Memory B cell (primary cell): ENCODE measurements around the gene INO80C.
A peak's percentile ranks its signal among the peaks of the same experiment; 100 is the strongest.
"Not testable (repeated sequence)": the region's sequence is repeated elsewhere in the genome, so short reads cannot be mapped to it uniquely, and the experiment has no call there.

Source experiments
- ATAC-seq: fragments of 150-1000 bp; cut with Tn5 transposase; 2 replicates; pipeline ENCODE4 v1.10.0; 2021; ENCODE audit warnings: low read depth, mild to moderate bottlenecking, moderate library complexity
- DNase-seq, 2 donors: peaks; one replicate each; pipeline ENCODE4 v3.0.0; 2022; ENCODE audit warnings: low spot score in 2 of 2
- H3K27ac Mint-ChIP-seq: one replicate; pipeline ENCODE4 v1.8.0; 2022; ENCODE audit warnings: mild to moderate bottlenecking, moderate library complexity, mixed read lengths
- H3K27me3 Mint-ChIP-seq: one replicate; pipeline ENCODE4 v1.8.0; 2022; ENCODE audit warnings: mixed read lengths
- H3K36me3 Mint-ChIP-seq: one replicate; pipeline ENCODE4 v1.8.0; 2022; ENCODE audit warnings: mild to moderate bottlenecking, mixed read lengths
- H3K4me1 Mint-ChIP-seq: one replicate; pipeline ENCODE4 v1.8.0; 2022; ENCODE audit warnings: mixed read lengths
- H3K4me3 Mint-ChIP-seq: one replicate; pipeline ENCODE4 v1.8.0; 2022; ENCODE audit warnings: mild to moderate bottlenecking, moderate library complexity, mixed read lengths
- H3K9me3 Mint-ChIP-seq: one replicate; pipeline ENCODE4 v1.8.0; 2022; ENCODE audit warnings: mixed read lengths

Gene INO80C

GRCh38 chr18:35454803-35455202 is 43.0 kb downstream of the INO80C start:
- no peak overlapping the region for H3K4me3 Mint-ChIP-seq
- H3K27ac Mint-ChIP-seq, result no peak overlapping the region
- ATAC-seq, result no peak
- H3K4me1 Mint-ChIP-seq, result peaks cover 4% of the 10 kb centered on the region
- DNase-seq, result no peak
- H3K36me3 Mint-ChIP-seq, result no peaks in the 10 kb centered on the region
- no peaks in the 10 kb centered on the region for H3K27me3 Mint-ChIP-seq
- peaks cover 1% of the 10 kb centered on the region for H3K9me3 Mint-ChIP-seq

- H3K27me3 Mint-ChIP-seq, H3K4me3 Mint-ChIP-seq, H3K9me3 Mint-ChIP-seq, H3K4me1 Mint-ChIP-seq, DNase-seq, H3K36me3 Mint-ChIP-seq, H3K27ac Mint-ChIP-seq, ATAC-seq: not testable (repeated sequence)
Measured at GRCh38 chr18:35453065-35453464, 44.7 kb downstream of the INO80C start.

GRCh38 chr18:35451916-35452315 is 45.8 kb downstream of the INO80C start:
- Mint-ChIP-seq H3K4me3 (no peak overlapping the region), H3K27me3 (no peaks in the 10 kb centered on the region), H3K27ac (no peak overlapping the region), H3K9me3 (peaks cover 1% of the 10 kb centered on the region), H3K4me1 (no peaks in the 10 kb centered on the region), H3K36me3 (no peaks in the 10 kb centered on the region)
- ATAC-seq (no peak), DNase-seq (no peak)

DNA sequence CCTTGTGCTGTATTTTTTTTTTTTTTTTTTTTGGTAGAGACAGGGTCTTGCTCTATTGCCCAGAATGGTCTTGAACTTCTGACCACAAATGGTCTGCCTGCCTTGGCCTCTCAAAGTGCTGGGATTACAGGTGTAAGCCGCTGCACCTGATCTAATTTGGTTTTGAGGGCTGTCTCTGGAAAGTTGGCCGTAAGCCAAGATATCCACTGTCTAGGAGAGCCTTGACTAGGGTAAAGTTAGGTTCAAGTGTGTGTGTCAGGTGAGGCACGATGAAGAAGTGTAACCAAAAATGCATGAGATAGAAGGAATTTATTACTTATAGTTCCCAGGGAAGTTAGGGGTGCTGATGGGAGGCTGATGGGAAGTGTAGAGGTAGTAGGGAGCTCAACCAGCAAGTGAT is 46.7 kb downstream of the INO80C start:
- H3K36me3 Mint-ChIP-seq, result no peaks in the 10 kb centered on the region
- H3K9me3 Mint-ChIP-seq, result peaks cover 1% of the 10 kb centered on the region
- no peak for DNase-seq
- no peak overlapping the region for H3K27ac Mint-ChIP-seq
- ATAC-seq, result no peak
- H3K4me3 Mint-ChIP-seq, result no peak overlapping the region
- H3K4me1 Mint-ChIP-seq, result no peaks in the 10 kb centered on the region
- peaks cover under 1% of the 10 kb centered on the region for H3K27me3 Mint-ChIP-seq

- H3K4me1 Mint-ChIP-seq, result peaks cover 9% of the 10 kb centered on the region
- no peak overlapping the region for H3K27ac Mint-ChIP-seq
- H3K27me3 Mint-ChIP-seq, result peaks cover 6% of the 10 kb centered on the region
- ATAC-seq, result no peak
- no peaks in the 10 kb centered on the region for H3K36me3 Mint-ChIP-seq
- H3K4me3 Mint-ChIP-seq, result no peak overlapping the region
- DNase-seq, result no peak
- no peaks in the 10 kb centered on the region for H3K9me3 Mint-ChIP-seq
Measured at GRCh38 chr18:35444636-35445035, 53.1 kb downstream of the INO80C start.

DNA sequence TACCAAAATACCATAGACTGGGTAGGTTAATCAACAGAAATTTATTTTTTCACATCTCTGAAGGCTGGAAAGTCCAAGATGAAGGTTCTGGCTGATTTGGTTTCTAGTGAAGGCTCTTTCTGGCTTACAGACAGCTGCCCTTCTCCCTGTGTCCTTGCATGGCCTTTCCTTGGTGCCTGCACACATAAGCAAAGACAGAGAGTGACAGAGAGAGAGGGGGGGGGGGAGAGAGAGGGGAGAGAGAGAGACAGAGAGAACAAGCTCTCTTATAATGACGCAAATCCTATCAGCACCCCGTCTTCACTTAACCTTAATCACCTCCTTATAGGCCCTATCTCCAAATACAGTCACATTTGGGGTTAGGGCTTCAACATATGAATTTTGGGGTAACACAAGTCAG is 53.9 kb downstream of the INO80C start:
- Mint-ChIP-seq H3K36me3 (no peaks in the 10 kb centered on the region), H3K27ac (no peak overlapping the region), H3K4me1 (peaks cover 9% of the 10 kb centered on the region), H3K9me3 (no peaks in the 10 kb centered on the region), H3K4me3 (no peak overlapping the region), H3K27me3 (peaks cover 6% of the 10 kb centered on the region)
- no peak for ATAC-seq
- no peak for DNase-seq

GRCh38 chr18:35443434-35443833 is 54.3 kb downstream of the INO80C start:
- H3K27ac Mint-ChIP-seq, result peak overlapping the region; percentile 42
- peak; percentile 43 for ATAC-seq
- no peak overlapping the region for H3K4me3 Mint-ChIP-seq
- H3K9me3 Mint-ChIP-seq, result no peaks in the 10 kb centered on the region
- peaks cover 9% of the 10 kb centered on the region for H3K4me1 Mint-ChIP-seq
- DNase-seq, result no peak
- H3K36me3 Mint-ChIP-seq, result no peaks in the 10 kb centered on the region
- H3K27me3 Mint-ChIP-seq, result peaks cover 6% of the 10 kb centered on the region

GRCh38 chr18:35442701-35443100 is 55.1 kb downstream of the INO80C start:
- ATAC-seq, result no peak
- H3K36me3 Mint-ChIP-seq, result no peaks in the 10 kb centered on the region
- peaks cover 6% of the 10 kb centered on the region for H3K27me3 Mint-ChIP-seq
- no peak for DNase-seq
- peak overlapping the region; percentile 42 for H3K27ac Mint-ChIP-seq
- H3K4me3 Mint-ChIP-seq, result no peak overlapping the region
- H3K4me1 Mint-ChIP-seq, result peaks cover 9% of the 10 kb centered on the region
- no peaks in the 10 kb centered on the region for H3K9me3 Mint-ChIP-seq

DNA sequence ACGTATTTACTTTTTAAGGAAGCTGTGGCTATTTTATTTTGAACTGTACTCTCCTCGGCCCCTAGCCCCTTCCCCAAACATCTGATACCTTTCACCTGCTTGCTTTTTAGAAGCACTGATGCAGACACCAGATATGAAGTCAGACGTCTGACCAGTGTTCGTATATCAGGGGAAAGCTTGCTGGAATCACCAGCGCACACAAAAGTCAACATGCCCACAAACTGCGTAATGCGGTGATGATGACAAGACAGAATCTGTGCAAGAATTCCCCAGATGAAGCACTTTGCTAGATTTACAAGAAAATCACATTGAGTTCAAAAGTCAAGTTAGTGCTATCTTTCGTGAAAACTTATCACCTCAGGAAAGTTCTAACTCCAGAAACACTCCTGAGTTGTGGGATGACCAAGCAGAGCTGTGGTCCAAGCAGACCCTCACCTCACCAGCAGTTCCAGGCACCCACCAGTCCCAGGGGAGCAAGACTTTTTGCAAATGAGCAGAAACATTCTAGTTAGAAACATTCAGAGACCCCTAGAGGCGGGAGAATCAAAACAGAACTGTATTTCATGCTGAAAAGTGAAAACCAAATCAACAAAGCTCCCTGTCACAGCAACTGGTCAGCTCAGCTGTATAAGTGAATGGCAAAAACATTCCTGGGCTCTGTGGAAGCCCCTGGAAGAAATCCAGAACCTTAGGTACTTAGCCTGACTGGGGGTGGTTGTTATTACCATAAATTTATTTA is 55.7 kb downstream of the INO80C start:
- DNase-seq, result no peak
- Mint-ChIP-seq H3K4me3 (no peak overlapping the region), H3K27me3 (peaks cover 6% of the 10 kb centered on the region), H3K9me3 (no peaks in the 10 kb centered on the region), H3K4me1 (peaks cover 9% of the 10 kb centered on the region), H3K27ac (no peak overlapping the region), H3K36me3 (no peaks in the 10 kb centered on the region)
- no peak for ATAC-seq

- ATAC-seq, result no peak
- H3K36me3 Mint-ChIP-seq, result peaks cover 4% of the 10 kb centered on the region
- H3K27me3 Mint-ChIP-seq, result peaks cover 4% of the 10 kb centered on the region
- peaks cover 9% of the 10 kb centered on the region for H3K4me1 Mint-ChIP-seq
- peaks cover 8% of the 10 kb centered on the region for H3K9me3 Mint-ChIP-seq
- no peak for DNase-seq
- no peak overlapping the region for H3K4me3 Mint-ChIP-seq
- H3K27ac Mint-ChIP-seq, result no peak overlapping the region
Measured at GRCh38 chr18:35438480-35439234, 59.1 kb downstream of the INO80C start.

DNA sequence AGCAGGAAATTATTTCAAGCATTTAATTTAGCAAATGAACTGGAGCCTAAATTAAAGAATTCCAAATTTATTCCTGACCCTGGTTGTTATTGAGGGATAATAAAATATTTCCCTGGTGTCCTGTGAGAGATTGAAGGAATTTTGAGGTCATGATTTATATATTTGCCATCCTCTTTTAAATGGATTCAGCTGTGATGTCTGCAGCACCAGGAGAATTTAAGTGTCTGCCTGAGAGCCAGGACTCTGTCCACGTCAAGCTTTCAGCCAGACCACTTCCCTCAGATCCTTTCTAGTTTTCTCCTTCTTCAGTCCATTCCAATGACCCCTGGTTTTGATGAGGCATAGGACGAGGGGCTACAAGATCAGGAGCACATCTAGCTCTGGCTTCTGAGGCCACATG is 59.9 kb downstream of the INO80C start:
- Mint-ChIP-seq H3K27ac (no peak overlapping the region), H3K4me3 (no peak overlapping the region), H3K36me3 (peaks cover 4% of the 10 kb centered on the region), H3K9me3 (peaks cover 8% of the 10 kb centered on the region), H3K27me3 (peaks cover 2% of the 10 kb centered on the region), H3K4me1 (peaks cover 2% of the 10 kb centered on the region)
- no peak for ATAC-seq
- DNase-seq, result no peak

- peaks cover 8% of the 10 kb centered on the region for H3K9me3 Mint-ChIP-seq
- H3K4me3 Mint-ChIP-seq, result no peak overlapping the region
- H3K36me3 Mint-ChIP-seq, result peaks cover 4% of the 10 kb centered on the region
- H3K27ac Mint-ChIP-seq, result no peak overlapping the region
- H3K4me1 Mint-ChIP-seq, result no peaks in the 10 kb centered on the region
- H3K27me3 Mint-ChIP-seq, result peaks cover 2% of the 10 kb centered on the region
- DNase-seq (no peak), ATAC-seq (no peak)
Measured at GRCh38 chr18:35436076-35436649, 61.6 kb downstream of the INO80C start.

DNA sequence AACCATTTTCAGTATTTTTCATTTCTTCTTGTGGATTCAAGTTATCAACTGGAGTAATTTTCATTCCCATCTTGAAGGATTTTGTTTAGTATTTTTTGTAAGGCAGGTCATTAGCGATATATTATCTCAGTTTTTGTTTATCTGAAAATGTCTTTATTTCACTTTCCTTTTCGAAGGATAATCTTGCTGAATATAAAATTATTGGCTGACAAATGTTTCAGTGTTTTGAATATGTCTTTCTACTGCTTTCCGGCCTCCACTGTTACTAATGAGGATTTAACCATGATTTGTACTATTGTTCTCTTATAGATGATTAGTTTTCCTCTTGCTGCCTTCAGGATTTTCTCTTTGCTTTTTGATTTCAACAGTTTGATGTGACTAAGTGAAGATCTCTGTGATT is 62.4 kb downstream of the INO80C start:
- no peak for ATAC-seq
- peaks cover 8% of the 10 kb centered on the region for H3K9me3 Mint-ChIP-seq
- H3K36me3 Mint-ChIP-seq, result peaks cover 4% of the 10 kb centered on the region
- no peak for DNase-seq
- no peak overlapping the region for H3K4me3 Mint-ChIP-seq
- no peak overlapping the region for H3K27ac Mint-ChIP-seq
- peaks cover 2% of the 10 kb centered on the region for H3K27me3 Mint-ChIP-seq
- no peaks in the 10 kb centered on the region for H3K4me1 Mint-ChIP-seq

DNA sequence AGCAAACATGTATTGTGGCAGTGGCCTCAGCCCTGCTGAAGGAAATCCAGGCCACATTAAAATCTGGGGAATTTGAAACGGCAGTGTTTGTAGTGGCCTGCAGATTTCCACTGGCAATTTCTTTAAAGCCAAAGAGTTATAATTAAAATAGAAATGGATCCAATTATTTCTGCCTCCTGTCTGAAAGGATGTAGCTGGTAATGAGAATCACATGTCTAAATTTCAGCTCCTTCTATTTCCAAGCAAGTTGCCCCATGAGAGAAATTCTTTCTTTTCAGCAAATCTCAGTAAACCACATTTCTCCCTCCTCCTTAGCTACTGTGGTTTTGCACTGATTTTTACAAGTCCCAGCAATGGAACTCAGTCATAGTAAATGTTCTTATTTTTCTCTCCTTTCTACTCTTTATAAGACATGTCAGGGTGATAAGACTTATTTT is 65.2 kb downstream of the INO80C start:
- no peak overlapping the region for H3K27ac Mint-ChIP-seq
- no peaks in the 10 kb centered on the region for H3K27me3 Mint-ChIP-seq
- peaks cover 4% of the 10 kb centered on the region for H3K36me3 Mint-ChIP-seq
- peaks cover 8% of the 10 kb centered on the region for H3K9me3 Mint-ChIP-seq
- DNase-seq, result no peak
- H3K4me1 Mint-ChIP-seq, result no peaks in the 10 kb centered on the region
- ATAC-seq, result no peak
- H3K4me3 Mint-ChIP-seq, result no peak overlapping the region
